Transverse colon (tissue), 4 donors: ENCODE data around the gene NKX1-1.

Experiments used
- EP300 ChIP-seq: sonication (generic); formaldehyde crosslinking; IDR thresholded peaks from one replicate; pipeline ENCODE4 v1.6.1; 2017; ENCODE audit warnings: antibody characterized with exemption, low read depth
- POLR2A ChIP-seq: fragments of 450-650 bp; IDR thresholded peaks from one replicate; pipeline ENCODE4 v1.6.1; 2016; ENCODE audit warnings: antibody characterized with exemption, mild to moderate bottlenecking, moderate library complexity
- POLR2AphosphoS5 ChIP-seq, 3 donors: sonication (generic); formaldehyde crosslinking; IDR thresholded peaks; one replicate each; pipeline ENCODE4 v1.6.1; 2016; ENCODE audit warnings: antibody characterized with exemption in 3 of 3
- TF ChIP-seq, protein P1 (sequence below), 5 experiments: fragments of 200-600 bp in 3 of 5; fragments of 450-650 bp in 2 of 5; sonication (generic) in 3 of 5; IDR thresholded peaks; 1 replicate in 2 of 5; 2 replicates in 3 of 5; pipeline ENCODE4 v1.5.1; 2016 to 2017; ENCODE audit warnings: antibody characterized with exemption in 5 of 5, inconsistent platforms in 3 of 5, mild to moderate bottlenecking in 2 of 5, moderate library complexity in 1 of 5

- TF ChIP-seq, protein P1, sequence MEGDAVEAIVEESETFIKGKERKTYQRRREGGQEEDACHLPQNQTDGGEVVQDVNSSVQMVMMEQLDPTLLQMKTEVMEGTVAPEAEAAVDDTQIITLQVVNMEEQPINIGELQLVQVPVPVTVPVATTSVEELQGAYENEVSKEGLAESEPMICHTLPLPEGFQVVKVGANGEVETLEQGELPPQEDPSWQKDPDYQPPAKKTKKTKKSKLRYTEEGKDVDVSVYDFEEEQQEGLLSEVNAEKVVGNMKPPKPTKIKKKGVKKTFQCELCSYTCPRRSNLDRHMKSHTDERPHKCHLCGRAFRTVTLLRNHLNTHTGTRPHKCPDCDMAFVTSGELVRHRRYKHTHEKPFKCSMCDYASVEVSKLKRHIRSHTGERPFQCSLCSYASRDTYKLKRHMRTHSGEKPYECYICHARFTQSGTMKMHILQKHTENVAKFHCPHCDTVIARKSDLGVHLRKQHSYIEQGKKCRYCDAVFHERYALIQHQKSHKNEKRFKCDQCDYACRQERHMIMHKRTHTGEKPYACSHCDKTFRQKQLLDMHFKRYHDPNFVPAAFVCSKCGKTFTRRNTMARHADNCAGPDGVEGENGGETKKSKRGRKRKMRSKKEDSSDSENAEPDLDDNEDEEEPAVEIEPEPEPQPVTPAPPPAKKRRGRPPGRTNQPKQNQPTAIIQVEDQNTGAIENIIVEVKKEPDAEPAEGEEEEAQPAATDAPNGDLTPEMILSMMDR (IDR thresholded peaks at IDR 0.05) = no peak
- no peak for TF ChIP-seq EP300
- no peak for TF ChIP-seq POLR2A
- TF ChIP-seq POLR2AphosphoS5 (IDR thresholded peaks at IDR 0.05) = no peak
These were observed 20.6 kb downstream of the NKX1-1 start for GRCh38 chr4:1385373-1386340.
